H9 (cell line): Measurements from ENCODE around the gene LRPPRC. TPM values are rescaled to one million over a fixed set of nuclear protein-coding genes. Genes with fewer than 3 reads are reported as not detected.

Experiments used
- DNase-seq: peaks from one replicate; pipeline ENCODE4 v3.0.0-alpha.2; 2017
- H2AFZ ChIP-seq: one replicate; pipeline ENCODE4 v1.6.1; 2013; ENCODE audit warnings: mild to moderate bottlenecking, low read length, control low read depth, moderate library complexity
- H2AK5ac ChIP-seq: 2 replicates; pipeline ENCODE4 v1.6.1; 2013; ENCODE audit warnings: low read length, control low read depth, mixed read lengths; ENCODE audit not compliant: insufficient read length
- H2BK120ac ChIP-seq: one replicate; pipeline ENCODE4 v1.6.1; 2013; ENCODE audit warnings: low read depth, mild to moderate bottlenecking, low read length, control low read depth, inconsistent platforms; ENCODE audit not compliant: poor library complexity, severe bottlenecking
- H2BK12ac ChIP-seq: 2 replicates; pipeline ENCODE4 v1.6.1; 2013; ENCODE audit warnings: low read length, control low read depth, mixed read lengths, low read depth; ENCODE audit not compliant: insufficient read length
- H2BK15ac ChIP-seq: 2 replicates; pipeline ENCODE4 v1.6.1; 2013; ENCODE audit warnings: low read depth, low read length, control low read depth
- H2BK20ac ChIP-seq: one replicate; pipeline ENCODE4 v1.6.1; 2013; ENCODE audit warnings: low read depth, mild to moderate bottlenecking, low read length, control low read depth, inconsistent platforms; ENCODE audit not compliant: poor library complexity, severe bottlenecking
- H2BK5ac ChIP-seq: 2 replicates; pipeline ENCODE4 v1.6.1; 2013; ENCODE audit warnings: low read length, control low read depth, mixed read lengths; ENCODE audit not compliant: insufficient read length
- H3K14ac ChIP-seq: 2 replicates; pipeline ENCODE4 v1.6.1; 2013; ENCODE audit warnings: low read length, control low read depth; ENCODE audit not compliant: insufficient read depth
- H3K18ac ChIP-seq: 2 replicates; pipeline ENCODE4 v1.6.1; 2013; ENCODE audit warnings: low read depth, mild to moderate bottlenecking, mixed read lengths, low read length, control low read depth; ENCODE audit not compliant: insufficient read length
- H3K23ac ChIP-seq: 2 replicates; pipeline ENCODE4 v1.6.1; 2013; ENCODE audit warnings: low read length, control low read depth, mixed read lengths, low read depth; ENCODE audit not compliant: insufficient read length
- H3K23me2 ChIP-seq: 2 replicates; pipeline ENCODE4 v1.6.1; 2013; ENCODE audit warnings: low read depth, mild to moderate bottlenecking, mixed read lengths, low read length, control low read depth; ENCODE audit not compliant: insufficient read length, poor library complexity, severe bottlenecking
- H3K27ac ChIP-seq: 2 replicates; pipeline ENCODE4 v1.5.1; 2013; ENCODE audit warnings: low read length, control low read depth, mixed read lengths, low read depth; ENCODE audit not compliant: insufficient read length
- H3K27me3 ChIP-seq: 2 replicates; pipeline ENCODE4 v1.6.1; 2013; ENCODE audit warnings: low read length, control low read depth, inconsistent platforms; ENCODE audit not compliant: insufficient read depth
- H3K4ac ChIP-seq: 2 replicates; pipeline ENCODE4 v1.6.1; 2013; ENCODE audit warnings: low read depth, mild to moderate bottlenecking, control low read depth, inconsistent platforms, low read length, moderate library complexity
- H3K4me1 ChIP-seq: 2 replicates; pipeline ENCODE4 v1.6.1; 2013; ENCODE audit warnings: low read length, control low read depth, inconsistent platforms; ENCODE audit not compliant: insufficient read depth
- H3K4me2 ChIP-seq: 2 replicates; pipeline ENCODE4 v1.6.1; 2013; ENCODE audit warnings: low read length, control low read depth, mixed read lengths; ENCODE audit not compliant: insufficient read length, insufficient read depth
- H3K56ac ChIP-seq: 2 replicates; pipeline ENCODE4 v1.6.1; 2013; ENCODE audit warnings: low read depth, mild to moderate bottlenecking, mixed read lengths, low read length, control low read depth; ENCODE audit not compliant: insufficient read length
- H3K79me1 ChIP-seq: 2 replicates; pipeline ENCODE4 v1.6.1; 2013; ENCODE audit warnings: low read depth, mild to moderate bottlenecking, moderate library complexity, low read length, control low read depth, inconsistent platforms; ENCODE audit not compliant: insufficient read depth, poor library complexity, severe bottlenecking
- H3K79me2 ChIP-seq: 2 replicates; pipeline ENCODE4 v1.6.1; 2013; ENCODE audit warnings: low read length, control low read depth, inconsistent platforms; ENCODE audit not compliant: insufficient read depth
- H3K9ac ChIP-seq: 2 replicates; pipeline ENCODE4 v1.6.1; 2013; ENCODE audit warnings: low read length, control low read depth, mixed read lengths; ENCODE audit not compliant: insufficient read length; ENCODE audit errors: extremely low read depth
- H3K9me3 ChIP-seq: one replicate; pipeline ENCODE4 v1.6.1; 2013; ENCODE audit warnings: low read depth, low read length, inconsistent platforms; ENCODE audit not compliant: control insufficient read depth
- H3T11ph ChIP-seq: one replicate; pipeline ENCODE4 v1.6.1; 2013; ENCODE audit warnings: mild to moderate bottlenecking, low read length, control low read depth, inconsistent platforms
- H4K20me1 ChIP-seq: one replicate; pipeline ENCODE4 v1.6.1; 2013; ENCODE audit not compliant: control insufficient read depth, insufficient read length, insufficient read depth
- H4K5ac ChIP-seq: 2 replicates; pipeline ENCODE4 v1.6.1; 2013; ENCODE audit warnings: low read depth, mild to moderate bottlenecking, mixed read lengths, low read length, control low read depth; ENCODE audit not compliant: insufficient read length
- H4K8ac ChIP-seq: replicated peaks from 2 replicates; pipeline ENCODE4 v1.6.1; 2013; ENCODE audit warnings: low read length, control low read depth, mixed read lengths, low read depth; ENCODE audit not compliant: insufficient read length
- H4K91ac ChIP-seq: 2 replicates; pipeline ENCODE4 v1.6.1; 2013; ENCODE audit warnings: low read depth, mild to moderate bottlenecking, moderate library complexity, mixed read lengths, low read length, control low read depth; ENCODE audit not compliant: insufficient read length
- H3K27ac Mint-ChIP-seq, 3 experiments: 2 replicates in 2 of 3; 3 replicates in 1 of 3; pipeline ENCODE4 v1.8.0; 2020 to 2021; ENCODE audit warnings: mixed read lengths in 3 of 3, mild to moderate bottlenecking in 1 of 3, moderate library complexity in 1 of 3
- H3K27me3 Mint-ChIP-seq: 2 replicates; pipeline ENCODE4 v1.8.0; 2021; ENCODE audit warnings: low read depth, mild to moderate bottlenecking, moderate library complexity, mixed read lengths
- H3K36me3 Mint-ChIP-seq, 3 experiments: 2 replicates in 2 of 3; 3 replicates in 1 of 3; pipeline ENCODE4 v1.8.0; 2020 to 2021; ENCODE audit warnings: low read depth in 3 of 3, mixed read lengths in 3 of 3; ENCODE audit not compliant: insufficient read depth in 1 of 3
- H3K4me1 Mint-ChIP-seq, 2 experiments: 2 replicates each; pipeline ENCODE4 v1.8.0; 2020; ENCODE audit warnings: mixed read lengths in 2 of 2
- H3K4me3 Mint-ChIP-seq, 2 experiments: 2 replicates in 1 of 2; 3 replicates in 1 of 2; pipeline ENCODE4 v1.8.0; 2020 to 2021; ENCODE audit warnings: mild to moderate bottlenecking in 2 of 2, mixed read lengths in 2 of 2, moderate library complexity in 1 of 2
- H3K9me3 Mint-ChIP-seq, 2 experiments: 2 replicates in 1 of 2; 3 replicates in 1 of 2; pipeline ENCODE4 v1.8.0; 2020; ENCODE audit warnings: mild to moderate bottlenecking in 2 of 2, mixed read lengths in 2 of 2, moderate library complexity in 1 of 2
- WGBS: extraction: QIAGEN DNeasy Blood & Tissue Kit; methylation state at CpG from one replicate; pipeline ENCODE4 v1.1.7; 2013; ENCODE audit warnings: missing lambda C conversion rate, low lambda C conversion rate, mixed read lengths; ENCODE audit not compliant: insufficient read length; ENCODE audit errors: extremely low coverage; 5-methylcytosine and 5-hydroxymethylcytosine counted together
- total RNA-seq: library from RNA; stranded (reverse); gene quantifications from 2 replicates; pipeline ENCODE4 v1.2.1, GENCODE V29; 2021
- TF ChIP-seq, protein P1 (sequence below): fragments of 200-600 bp; sonication (generic); conservative IDR thresholded peaks from 3 replicates; pipeline ENCODE4 v1.8.0; 2021; ENCODE audit warnings: antibody characterized with exemption, mild to moderate bottlenecking

The LRPPRC gene
- total RNA-seq, 1 experiment from 2014 or later: 182 TPM

DNA sequence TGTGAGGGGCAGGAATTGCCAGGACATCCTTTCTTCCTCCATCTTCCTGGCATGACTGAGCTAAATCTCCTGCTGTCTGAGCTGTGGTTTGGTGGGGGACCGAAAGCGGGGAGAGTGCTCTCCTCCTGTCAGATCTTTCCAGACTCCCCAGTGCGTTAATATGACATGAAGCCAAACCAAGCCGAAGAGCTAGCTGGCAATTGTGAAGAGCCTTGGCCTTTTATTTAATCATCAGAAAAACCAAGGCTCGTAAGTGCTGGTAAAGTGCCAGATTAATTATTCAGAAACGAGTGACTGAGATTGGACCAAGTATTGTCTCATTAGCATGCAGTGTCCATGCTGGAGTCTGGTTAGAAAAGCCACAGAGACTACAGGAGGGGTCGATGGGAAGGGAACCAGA is 14.5 kb upstream of the LRPPRC start:
- no peak overlapping the region for H2BK12ac ChIP-seq
- Mint-ChIP-seq H3K9me3 (no peaks in the 10 kb centered on the region), H3K27ac (peak overlapping the region in 1 of 3 experiments; percentile 40; a peak in 1 of 7 replicates), H3K36me3 (no peaks in the 10 kb centered on the region), H3K4me1 (peaks cover 13 to 19% of the 10 kb centered on the region in 2 experiments), H3K4me3 (no peak overlapping the region), H3K27me3 (no peaks in the 10 kb centered on the region; the same call in 1 of the 2 replicates)
- H3K27ac ChIP-seq: no peak overlapping the region
- no peak overlapping the region for H3K18ac ChIP-seq
- H3K79me2 ChIP-seq: no peaks in the 10 kb centered on the region
- H3K9me3 ChIP-seq: no peaks in the 10 kb centered on the region
- no peak overlapping the region for H2AFZ ChIP-seq
- no peaks in the 10 kb centered on the region for H3K23me2 ChIP-seq
- no peak overlapping the region for H2AK5ac ChIP-seq
- DNase-seq: no peak
- H3K79me1 ChIP-seq: no peaks in the 10 kb centered on the region
- no peak overlapping the region for H3T11ph ChIP-seq
- no peak overlapping the region for H3K56ac ChIP-seq
- no peak overlapping the region for H2BK15ac ChIP-seq
- no peak overlapping the region for H2BK5ac ChIP-seq
- no peak overlapping the region for H3K23ac ChIP-seq
- no peak overlapping the region for H3K9ac ChIP-seq
- H3K4me1 ChIP-seq: no peaks in the 10 kb centered on the region
- no peaks in the 10 kb centered on the region for H3K27me3 ChIP-seq
- H4K5ac ChIP-seq: no peak overlapping the region
- H4K91ac ChIP-seq: no peak overlapping the region
- no peak overlapping the region for H3K4me2 ChIP-seq
- WGBS: no CpG with 5 or more reads among the region's 7 CpGs
- no peak overlapping the region for H3K4ac ChIP-seq
- H2BK120ac ChIP-seq: no peak overlapping the region
- no peak overlapping the region for H4K8ac ChIP-seq
- H3K14ac ChIP-seq: no peak overlapping the region
- no peak overlapping the region for H2BK20ac ChIP-seq
- no peaks in the 10 kb centered on the region for H4K20me1 ChIP-seq
- TF ChIP-seq, protein P1, sequence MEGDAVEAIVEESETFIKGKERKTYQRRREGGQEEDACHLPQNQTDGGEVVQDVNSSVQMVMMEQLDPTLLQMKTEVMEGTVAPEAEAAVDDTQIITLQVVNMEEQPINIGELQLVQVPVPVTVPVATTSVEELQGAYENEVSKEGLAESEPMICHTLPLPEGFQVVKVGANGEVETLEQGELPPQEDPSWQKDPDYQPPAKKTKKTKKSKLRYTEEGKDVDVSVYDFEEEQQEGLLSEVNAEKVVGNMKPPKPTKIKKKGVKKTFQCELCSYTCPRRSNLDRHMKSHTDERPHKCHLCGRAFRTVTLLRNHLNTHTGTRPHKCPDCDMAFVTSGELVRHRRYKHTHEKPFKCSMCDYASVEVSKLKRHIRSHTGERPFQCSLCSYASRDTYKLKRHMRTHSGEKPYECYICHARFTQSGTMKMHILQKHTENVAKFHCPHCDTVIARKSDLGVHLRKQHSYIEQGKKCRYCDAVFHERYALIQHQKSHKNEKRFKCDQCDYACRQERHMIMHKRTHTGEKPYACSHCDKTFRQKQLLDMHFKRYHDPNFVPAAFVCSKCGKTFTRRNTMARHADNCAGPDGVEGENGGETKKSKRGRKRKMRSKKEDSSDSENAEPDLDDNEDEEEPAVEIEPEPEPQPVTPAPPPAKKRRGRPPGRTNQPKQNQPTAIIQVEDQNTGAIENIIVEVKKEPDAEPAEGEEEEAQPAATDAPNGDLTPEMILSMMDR: no peak
